H1 (cell line): ENCODE results near the gene RMND1.

Experiments used
- BACH1 ChIP-seq: IDR thresholded peaks from 2 replicates; pipeline ENCODE4 v1.6.1; 2012; ENCODE audit warnings: low read length, improper control_type of control experiment
- CEBPB ChIP-seq: IDR thresholded peaks from 2 replicates; pipeline ENCODE4 v1.6.1; 2012; ENCODE audit warnings: low read depth, low read length
- CHD2 ChIP-seq: IDR thresholded peaks from 2 replicates; pipeline ENCODE4 v1.6.1; 2012; ENCODE audit warnings: low read length, improper control_type of control experiment
- CTCF ChIP-seq, 3 experiments: IDR thresholded peaks; 1 replicate in 2 of 3; 2 replicates in 1 of 3; pipeline versions ENCODE4 v1.5.1 to v1.6.1; 2011; ENCODE audit warnings: low read length in 3 of 3, mild to moderate bottlenecking in 3 of 3, inconsistent platforms in 2 of 3, low read depth in 1 of 3, moderate library complexity in 1 of 3; ENCODE audit not compliant: insufficient read depth in 1 of 3; ENCODE audit errors: control extremely low read depth in 1 of 3
- EP300 ChIP-seq, 2 experiments: IDR thresholded peaks; 1 replicate in 1 of 2; 2 replicates in 1 of 2; pipeline ENCODE4 v1.6.1; 2011 to 2012; ENCODE audit warnings: low read depth in 2 of 2, low read length in 2 of 2, mild to moderate bottlenecking in 2 of 2, borderline replicate concordance in 1 of 2, inconsistent platforms in 1 of 2, moderate library complexity in 1 of 2
- EZH2 ChIP-seq: fragments of 200-600 bp; sonication (generic); IDR thresholded peaks from 2 replicates; pipeline ENCODE4 v1.7.1; 2012; ENCODE audit warnings: low read depth, mild to moderate bottlenecking, moderate library complexity, low read length, inconsistent platforms; ENCODE audit not compliant: severe bottlenecking
- GABPA ChIP-seq: IDR thresholded peaks from 2 replicates; pipeline ENCODE4 v1.6.1; 2011; ENCODE audit warnings: mild to moderate bottlenecking, low read length, moderate library complexity, borderline replicate concordance; ENCODE audit not compliant: insufficient read depth
- MAX ChIP-seq: IDR thresholded peaks from 2 replicates; pipeline ENCODE4 v1.6.1; 2012; ENCODE audit warnings: inconsistent platforms
- POLR2A ChIP-seq, 2 experiments: IDR thresholded peaks; 1 replicate in 1 of 2; 2 replicates in 1 of 2; pipeline ENCODE4 v1.6.1; 2011; ENCODE audit warnings: low read depth in 2 of 2, low read length in 2 of 2, mild to moderate bottlenecking in 2 of 2; ENCODE audit errors: control extremely low read depth in 1 of 2
- POLR2AphosphoS5 ChIP-seq: IDR thresholded peaks from 2 replicates; pipeline ENCODE4 v1.6.1; 2011; ENCODE audit warnings: low read depth, low read length
- USF2 ChIP-seq: IDR thresholded peaks from 2 replicates; pipeline ENCODE4 v1.6.1; 2011; ENCODE audit warnings: low read length, improper control_type of control experiment
- YY1 ChIP-seq: IDR thresholded peaks from 2 replicates; pipeline ENCODE4 v1.6.1; 2011; ENCODE audit warnings: low read depth, mild to moderate bottlenecking, low read length
- ZNF274 ChIP-seq: IDR thresholded peaks from 2 replicates; pipeline ENCODE4 v1.7.0; 2012; ENCODE audit warnings: low read length, borderline replicate concordance; ENCODE audit errors: extremely low read depth

DNA sequence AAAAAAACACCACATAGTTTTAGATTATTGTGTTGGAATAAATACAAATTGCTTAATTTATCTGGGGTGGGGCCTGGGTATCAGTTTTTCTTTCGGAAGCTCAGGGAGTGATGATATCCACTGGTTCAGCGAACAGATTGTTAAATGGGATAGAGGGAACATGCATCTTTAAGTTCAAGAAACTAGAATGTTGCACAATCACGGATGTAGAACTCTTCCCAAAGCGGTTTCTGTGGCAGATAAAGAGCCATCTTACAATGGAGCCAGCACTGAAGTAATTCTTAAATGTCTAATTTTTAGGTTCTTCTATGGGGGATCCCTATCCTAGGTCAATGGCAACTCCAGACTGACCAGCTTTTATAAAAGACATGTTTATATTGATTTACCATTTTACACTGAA is 9.7 kb upstream of the RMND1 start:
- TF ChIP-seq POLR2A (IDR thresholded peaks at IDR 0.05; ENCODE audit: control extremely low read depth in 1 of 2, low read depth in 2 of 2, low read length in 2 of 2) (no peak), CTCF (IDR thresholded peaks at IDR 0.05; ENCODE audit: control extremely low read depth in 1 of 3, insufficient read depth in 1 of 3, low read depth in 1 of 3, low read length in 3 of 3) (no peak), ZNF274 (no peak), YY1 (no peak), EZH2 (no peak), BACH1 (no peak), MAX (no peak), CHD2 (no peak), GABPA (no peak), POLR2AphosphoS5 (no peak), EP300 (IDR thresholded peaks at IDR 0.05; ENCODE audit: borderline replicate concordance in 1 of 2, low read depth in 2 of 2, low read length in 2 of 2) (no peak), USF2 (no peak), CEBPB (no peak; the same call in 1 of the 2 replicates)
